ENCODE data around the gene ALG5.

Gene ALG5

DNA sequence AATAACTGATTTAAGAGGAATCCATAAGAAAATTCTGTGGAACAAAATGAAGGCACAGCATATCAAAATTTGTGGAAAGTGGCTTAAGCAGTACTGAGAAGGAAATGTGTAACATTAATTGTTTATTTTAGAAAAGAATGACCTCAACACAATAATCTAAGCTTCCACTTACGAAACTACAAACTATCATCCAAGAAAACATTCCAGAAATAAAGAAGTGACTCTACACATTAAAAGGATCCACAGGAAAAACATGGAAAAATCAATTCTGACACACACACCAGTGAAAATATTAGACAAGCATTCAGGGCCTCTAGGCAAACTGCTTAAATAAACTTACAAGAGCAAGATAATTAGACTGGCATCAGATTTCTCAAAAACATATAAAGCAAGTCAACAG, 15.5 kb upstream of the ALG5 start:
- DNase-seq (no peak), ATAC-seq (ENCODE audit: insufficient read depth, low read depth) (no peak)
- Histone ChIP-seq H3K27me3 (ENCODE audit: insufficient read depth, low read length, poor library complexity) (no peaks in the 10 kb centered on the region), H2AFZ (ENCODE audit: low read depth, low read length) (no peak overlapping the region), H3K9ac (ENCODE audit: low read depth, low read length) (no peak overlapping the region), H3K9me3 (ENCODE audit: insufficient read depth, low read length, severe bottlenecking) (no peaks in the 10 kb centered on the region), H3K27ac (ENCODE audit: low read length) (no peak overlapping the region), H4K20me1 (ENCODE audit: insufficient read depth, low read length) (no peaks in the 10 kb centered on the region), H3K4me2 (ENCODE audit: insufficient read depth, low read length) (no peak overlapping the region), H3K4me3 (ENCODE audit: low read depth in 1 of 2, low read length in 2 of 2) (no peak overlapping the region), H3K36me3 (ENCODE audit: insufficient read depth, low read length) (peaks cover 78% of the 10 kb centered on the region), H3K4me1 (ENCODE audit: insufficient read depth, low read length) (no peaks in the 10 kb centered on the region), H3K79me2 (ENCODE audit: insufficient read depth, low read length) (no peaks in the 10 kb centered on the region)
- no peak for TF ChIP-seq EZH2 (IDR thresholded peaks at IDR 0.05; ENCODE audit: borderline replicate concordance, low read depth, low read length, severe bottlenecking)
- TF ChIP-seq, protein P1, sequence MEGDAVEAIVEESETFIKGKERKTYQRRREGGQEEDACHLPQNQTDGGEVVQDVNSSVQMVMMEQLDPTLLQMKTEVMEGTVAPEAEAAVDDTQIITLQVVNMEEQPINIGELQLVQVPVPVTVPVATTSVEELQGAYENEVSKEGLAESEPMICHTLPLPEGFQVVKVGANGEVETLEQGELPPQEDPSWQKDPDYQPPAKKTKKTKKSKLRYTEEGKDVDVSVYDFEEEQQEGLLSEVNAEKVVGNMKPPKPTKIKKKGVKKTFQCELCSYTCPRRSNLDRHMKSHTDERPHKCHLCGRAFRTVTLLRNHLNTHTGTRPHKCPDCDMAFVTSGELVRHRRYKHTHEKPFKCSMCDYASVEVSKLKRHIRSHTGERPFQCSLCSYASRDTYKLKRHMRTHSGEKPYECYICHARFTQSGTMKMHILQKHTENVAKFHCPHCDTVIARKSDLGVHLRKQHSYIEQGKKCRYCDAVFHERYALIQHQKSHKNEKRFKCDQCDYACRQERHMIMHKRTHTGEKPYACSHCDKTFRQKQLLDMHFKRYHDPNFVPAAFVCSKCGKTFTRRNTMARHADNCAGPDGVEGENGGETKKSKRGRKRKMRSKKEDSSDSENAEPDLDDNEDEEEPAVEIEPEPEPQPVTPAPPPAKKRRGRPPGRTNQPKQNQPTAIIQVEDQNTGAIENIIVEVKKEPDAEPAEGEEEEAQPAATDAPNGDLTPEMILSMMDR (IDR thresholded peaks at IDR 0.05; ENCODE audit: borderline replicate concordance, extremely low read depth, low read length, poor library complexity, severe bottlenecking): no peak

DNA sequence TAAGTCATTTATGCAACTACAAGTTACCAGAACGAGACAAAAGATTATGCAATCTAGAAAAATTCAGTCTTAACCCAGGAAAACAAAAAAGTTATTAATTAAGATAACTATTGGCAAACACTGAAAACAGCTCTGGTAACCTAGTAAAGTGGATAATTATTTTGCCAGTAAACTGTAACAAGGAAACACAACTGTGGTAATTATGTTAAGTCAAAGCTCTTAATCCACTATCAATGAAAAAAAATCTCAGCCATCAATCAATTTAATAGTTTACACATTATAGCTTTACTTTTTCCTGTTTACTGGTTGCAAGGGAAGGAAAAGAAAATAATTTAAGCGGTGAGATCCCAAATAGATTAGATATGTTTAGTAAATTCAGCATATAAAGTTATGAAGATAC, 12.6 kb upstream of the ALG5 start:
- Histone ChIP-seq H3K9me3 (ENCODE audit: insufficient read depth, low read length, severe bottlenecking) (no peaks in the 10 kb centered on the region), H3K36me3 (ENCODE audit: insufficient read depth, low read length) (peaks cover 84% of the 10 kb centered on the region)

DNA sequence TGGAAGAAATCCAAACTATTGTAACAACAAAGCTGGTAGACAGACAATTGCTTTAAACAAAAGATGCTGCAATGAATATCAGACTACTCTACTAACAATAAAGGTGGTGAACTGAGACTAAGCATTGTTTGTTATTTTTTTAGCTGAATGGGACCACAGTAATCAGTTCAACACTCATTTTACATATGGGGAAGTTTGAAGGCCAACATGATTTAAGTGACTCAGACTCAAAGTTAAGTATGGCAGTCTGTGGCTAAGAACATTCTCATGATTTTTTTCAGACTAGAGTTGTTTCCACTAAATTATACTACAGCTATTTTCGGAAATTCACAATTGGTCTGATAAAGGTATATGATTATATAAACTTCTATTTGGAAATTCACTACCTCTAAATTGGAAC, 11.9 kb upstream of the ALG5 start:
- Histone ChIP-seq H4K20me1 (ENCODE audit: insufficient read depth, low read length) (no peaks in the 10 kb centered on the region; the same call in 1 of the 2 replicates), H3K27ac (ENCODE audit: low read length) (no peak overlapping the region), H3K4me2 (ENCODE audit: insufficient read depth, low read length) (no peak overlapping the region), H2AFZ (ENCODE audit: low read depth, low read length) (no peak overlapping the region), H3K4me1 (ENCODE audit: insufficient read depth, low read length) (no peaks in the 10 kb centered on the region; the same call in 1 of the 2 replicates), H3K36me3 (ENCODE audit: insufficient read depth, low read length) (peaks cover 86% of the 10 kb centered on the region), H3K79me2 (ENCODE audit: insufficient read depth, low read length) (0 out of 2 replicates have a peak, but pooled peaks cover 5% of the 10 kb centered on the region), H3K27me3 (ENCODE audit: insufficient read depth, low read length, poor library complexity) (no peaks in the 10 kb centered on the region), H3K9ac (ENCODE audit: low read depth, low read length) (no peak overlapping the region), H3K9me3 (ENCODE audit: insufficient read depth, low read length, severe bottlenecking) (no peaks in the 10 kb centered on the region), H3K4me3 (ENCODE audit: low read depth in 1 of 2, low read length in 2 of 2) (no peak overlapping the region)
- no peak for TF ChIP-seq EZH2 (IDR thresholded peaks at IDR 0.05; ENCODE audit: borderline replicate concordance, low read depth, low read length, severe bottlenecking)
- TF ChIP-seq, protein P1 (IDR thresholded peaks at IDR 0.05; ENCODE audit: borderline replicate concordance, extremely low read depth, low read length, poor library complexity, severe bottlenecking): no peak
- no peak for DNase-seq
- no peak for ATAC-seq (ENCODE audit: insufficient read depth, low read depth)

More for the DNA sequence above, 12.6 kb upstream of the ALG5 start:
- DNase-seq (no peak), ATAC-seq (ENCODE audit: insufficient read depth, low read depth) (no peak)
- no peak overlapping the region for H3K4me3 ChIP-seq (ENCODE audit: low read depth in 1 of 2, low read length in 2 of 2)
- H2AFZ ChIP-seq (ENCODE audit: low read depth, low read length): no peak overlapping the region
- no peak for TF ChIP-seq EZH2 (IDR thresholded peaks at IDR 0.05; ENCODE audit: borderline replicate concordance, low read depth, low read length, severe bottlenecking)
- TF ChIP-seq, protein P1 (IDR thresholded peaks at IDR 0.05; ENCODE audit: borderline replicate concordance, extremely low read depth, low read length, poor library complexity, severe bottlenecking): no peak
- H4K20me1 ChIP-seq (ENCODE audit: insufficient read depth, low read length): no peaks in the 10 kb centered on the region; the same call in 1 of the 2 replicates
- H3K27ac ChIP-seq (ENCODE audit: low read length): no peak overlapping the region; the same call in 1 of the 2 replicates
- H3K27me3 ChIP-seq (ENCODE audit: insufficient read depth, low read length, poor library complexity): no peaks in the 10 kb centered on the region
- no peak overlapping the region for H3K4me2 ChIP-seq (ENCODE audit: insufficient read depth, low read length)
- no peak overlapping the region for H3K9ac ChIP-seq (ENCODE audit: low read depth, low read length)
- H3K79me2 ChIP-seq (ENCODE audit: insufficient read depth, low read length): 0 out of 2 replicates have a peak, but pooled peaks cover 5% of the 10 kb centered on the region
- no peaks in the 10 kb centered on the region; the same call in 1 of the 2 replicates for H3K4me1 ChIP-seq (ENCODE audit: insufficient read depth, low read length)
